Activated CD8-positive, alpha-beta memory T cell treated with anti-CD3 and anti-CD28 coated beads, Interleukin-2, amount 50 U/mL, for 24 hours (primary cell): ENCODE results near the gene SRL.

ENCODE experiments used
- DNase-seq: peaks from one replicate; pipeline ENCODE4 v3.0.0-alpha.2; 2020; ENCODE audit errors: extremely low read depth

The SRL gene

DNA sequence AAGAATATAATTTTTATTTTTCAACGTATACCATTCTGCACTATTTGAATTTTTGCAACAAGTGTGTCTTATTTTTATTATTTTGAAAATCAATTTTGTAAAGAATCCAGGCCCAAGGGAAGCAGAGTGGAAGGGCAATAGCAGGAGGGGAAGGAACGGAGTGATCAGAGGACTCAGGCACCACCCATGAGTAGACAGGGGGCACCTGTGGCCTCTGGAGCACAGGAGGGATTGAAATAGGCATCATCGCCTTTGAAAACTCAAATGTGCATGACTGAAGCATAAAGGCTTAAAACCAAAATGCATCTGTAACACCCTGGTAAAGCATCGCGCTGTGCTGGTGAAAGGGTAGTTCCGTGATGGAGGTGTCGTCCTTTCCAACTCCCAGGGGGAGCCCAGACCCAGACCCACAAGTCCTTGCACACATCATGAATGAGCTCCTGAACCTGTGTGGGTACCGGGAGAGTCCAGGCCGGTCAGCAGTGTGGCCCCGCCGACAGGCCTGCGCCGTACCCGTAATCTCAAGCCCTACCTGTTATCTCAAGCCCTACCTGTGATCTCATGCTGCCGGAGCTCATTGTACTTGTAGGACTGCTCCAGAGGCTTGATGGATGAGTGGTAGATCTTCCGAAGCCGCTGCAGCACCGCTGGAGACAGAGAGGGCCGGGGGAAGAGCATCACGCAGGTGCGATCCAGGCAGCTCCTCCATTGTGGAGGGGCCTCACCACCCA is 39.1 kb downstream of the SRL start:
- no peak for DNase-seq

DNA sequence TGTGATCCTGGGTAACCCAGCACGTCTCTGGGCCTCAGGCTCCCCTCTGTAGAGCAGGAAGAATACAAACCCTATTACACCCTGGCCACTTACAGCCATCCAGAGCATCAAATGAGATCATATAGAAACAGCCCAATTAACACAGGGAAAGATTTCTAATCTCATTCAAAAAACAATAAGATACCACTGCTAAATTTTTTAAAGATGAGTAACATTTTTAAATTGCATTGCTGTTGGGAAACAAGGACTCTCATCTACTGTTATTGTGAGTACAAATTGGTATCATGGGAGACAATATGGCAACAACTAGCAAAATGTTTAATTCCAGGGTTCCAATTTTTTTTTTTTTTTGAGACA is 41.1 kb downstream of the SRL start:
- DNase-seq, result no peak

DNA sequence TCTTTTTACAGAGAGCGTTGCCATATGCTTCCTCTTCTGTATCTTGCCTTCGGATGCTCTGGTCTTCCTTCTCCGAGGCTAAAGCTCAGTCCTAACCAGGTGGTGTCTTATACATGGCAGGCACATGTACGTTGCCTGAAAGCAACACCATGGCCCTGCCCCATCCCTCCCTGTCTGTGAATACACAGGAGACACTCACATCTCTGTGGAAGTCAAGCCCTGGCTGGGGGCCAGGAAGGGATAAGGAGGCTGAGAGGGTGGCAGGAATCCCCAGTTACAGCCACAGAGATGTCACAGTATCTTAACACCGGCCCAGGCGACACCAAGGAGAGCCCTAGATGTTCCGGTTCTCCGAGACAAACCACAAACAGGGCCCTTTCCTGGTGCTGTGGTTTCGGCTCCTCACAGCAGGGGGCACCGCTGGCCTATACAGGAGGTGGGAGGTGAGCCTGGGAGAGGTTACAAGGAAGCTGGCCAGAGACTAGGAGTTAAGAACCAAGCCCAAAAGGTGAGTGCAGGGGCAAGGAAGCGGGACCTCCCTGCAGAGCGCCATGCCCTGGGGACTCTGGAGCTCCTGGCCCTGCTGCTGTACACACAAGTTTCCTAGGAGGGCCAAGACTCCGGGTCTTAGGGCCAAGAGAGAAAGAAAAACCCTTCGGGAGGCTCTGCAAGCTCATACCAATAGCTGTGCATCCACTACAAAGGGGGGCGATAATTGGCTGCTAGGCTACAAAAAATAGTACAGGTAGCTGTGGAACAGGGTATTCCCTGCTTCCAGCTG is 41.7 kb downstream of the SRL start:
- no peak for DNase-seq

DNA sequence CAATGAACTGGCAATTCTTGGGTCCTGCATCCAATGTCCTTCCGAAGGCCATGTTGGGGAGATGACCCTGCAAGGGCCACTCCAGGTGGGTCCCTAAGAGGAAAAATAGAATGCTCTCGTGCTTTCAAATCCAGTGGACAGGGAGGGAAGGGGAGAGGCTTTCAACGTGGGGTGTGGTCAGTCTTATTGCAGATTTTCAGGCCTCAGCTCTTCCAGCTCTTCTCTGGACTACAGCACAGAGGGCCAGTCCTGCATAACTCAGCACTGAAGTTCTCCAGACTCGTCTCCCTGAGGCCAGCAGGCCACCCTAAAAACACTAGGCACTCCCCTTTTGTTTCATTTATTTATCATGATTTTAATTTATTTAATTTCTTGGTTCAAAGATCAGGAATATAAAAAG is 43.1 kb downstream of the SRL start:
- DNase-seq, result no peak

DNA sequence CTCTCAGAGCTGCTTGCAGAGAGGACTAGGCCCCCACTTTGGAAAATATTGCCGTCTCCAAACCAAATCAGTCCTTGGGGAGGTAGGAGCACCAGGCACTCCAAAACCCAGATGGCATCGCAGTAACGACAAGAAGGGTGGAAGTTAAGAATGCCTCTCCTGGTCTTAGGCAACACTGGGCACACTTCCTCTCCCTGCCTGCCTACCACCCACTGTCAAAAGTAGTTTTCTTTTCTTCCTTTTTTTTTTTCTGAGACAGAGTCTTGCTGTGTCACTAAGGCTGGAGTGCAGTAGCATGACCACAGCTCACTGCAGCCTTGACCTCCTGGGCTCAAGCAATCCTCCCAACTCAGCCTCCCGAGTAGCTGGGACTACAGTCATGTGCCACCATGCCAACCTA is 47.2 kb downstream of the SRL start:
- no peak for DNase-seq

DNA sequence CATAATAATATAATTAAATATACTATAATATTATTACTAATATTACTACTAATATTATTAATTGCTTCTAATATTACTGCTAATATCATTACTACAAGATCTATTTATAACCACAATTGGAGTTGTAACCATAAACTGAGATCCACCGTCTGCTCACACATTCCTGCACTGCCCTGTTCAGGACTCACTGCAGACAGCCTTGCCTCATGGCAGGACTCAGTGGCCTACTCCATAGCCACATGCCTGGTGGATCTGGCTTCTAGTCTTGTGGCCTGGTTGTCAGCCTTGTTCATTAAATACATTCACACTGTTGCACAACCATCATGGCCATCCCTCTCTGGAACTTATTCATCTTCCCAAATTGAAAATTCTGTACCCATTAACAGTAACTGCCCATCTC is 48.0 kb downstream of the SRL start:
- no peak for DNase-seq

DNA sequence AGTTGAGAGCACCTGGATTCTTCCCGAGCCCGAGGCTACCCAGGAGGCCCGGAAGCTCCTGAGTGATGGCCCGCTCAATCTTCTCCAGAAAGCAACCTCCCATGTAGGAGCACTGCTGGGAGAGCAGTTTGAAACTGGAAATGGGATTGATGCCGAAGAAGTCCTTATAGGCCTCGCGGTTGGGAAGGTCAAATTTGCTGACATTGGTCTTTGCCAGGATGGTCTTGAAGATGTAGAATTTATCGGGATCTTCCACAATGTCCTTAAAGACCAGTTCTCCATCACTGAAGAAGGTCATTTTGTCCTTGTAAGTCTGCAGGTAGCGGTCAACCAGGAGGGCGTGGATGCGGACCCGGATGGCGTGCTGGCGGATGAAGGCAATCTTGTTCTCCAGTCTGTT is 49.7 kb downstream of the SRL start:
- DNase-seq, result no peak

DNA sequence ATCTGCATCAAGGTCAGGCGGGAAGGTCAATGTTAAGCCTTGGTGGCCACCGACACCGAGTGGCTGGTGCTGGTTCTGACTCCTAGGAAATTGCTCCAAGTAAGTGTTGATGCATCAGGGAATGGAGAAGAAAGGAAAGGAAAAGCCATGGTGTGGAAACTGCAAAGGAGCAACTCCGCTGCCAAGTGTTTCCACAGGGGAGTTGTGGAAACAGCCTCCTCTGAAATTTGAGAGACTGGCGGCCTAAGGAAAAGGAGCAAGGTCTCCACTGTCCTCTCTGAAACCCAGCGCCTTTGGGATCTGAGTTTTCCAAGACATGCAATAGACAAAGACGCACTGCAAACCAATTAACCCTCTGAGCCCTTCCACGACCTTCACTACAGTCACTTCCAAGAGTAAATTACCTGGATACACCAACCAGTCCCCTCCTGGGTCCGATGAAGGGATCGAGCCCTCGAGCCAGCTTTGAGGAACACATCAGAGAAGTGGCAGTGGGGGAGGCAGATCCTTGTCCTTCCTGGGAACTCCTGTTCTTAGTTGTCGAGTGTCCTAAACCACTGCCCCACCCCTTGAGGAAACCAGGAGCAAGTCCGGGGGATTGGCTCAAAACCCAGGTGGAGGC is 51.1 kb downstream of the SRL start:
- no peak for DNase-seq

DNA sequence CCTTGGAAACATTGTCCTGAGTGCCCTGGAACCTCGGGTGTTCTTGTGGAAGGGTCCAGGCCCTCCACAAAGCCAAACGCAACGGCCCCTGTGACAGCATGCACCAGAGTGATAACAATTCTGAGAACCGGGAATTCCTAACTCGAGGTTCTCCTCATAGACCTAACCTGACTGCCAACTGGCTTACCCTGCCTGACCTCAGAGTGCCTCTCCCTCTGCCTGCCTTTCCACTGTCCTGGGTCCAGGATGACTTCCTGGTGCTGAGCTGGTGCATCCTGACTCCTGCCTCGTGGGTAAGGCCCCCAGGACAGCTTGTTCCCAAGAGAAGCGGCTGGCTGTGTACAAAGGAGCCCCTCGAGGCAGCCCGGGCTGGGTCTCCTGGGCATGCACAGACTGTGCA is 51.8 kb downstream of the SRL start:
- DNase-seq, result no peak

DNA sequence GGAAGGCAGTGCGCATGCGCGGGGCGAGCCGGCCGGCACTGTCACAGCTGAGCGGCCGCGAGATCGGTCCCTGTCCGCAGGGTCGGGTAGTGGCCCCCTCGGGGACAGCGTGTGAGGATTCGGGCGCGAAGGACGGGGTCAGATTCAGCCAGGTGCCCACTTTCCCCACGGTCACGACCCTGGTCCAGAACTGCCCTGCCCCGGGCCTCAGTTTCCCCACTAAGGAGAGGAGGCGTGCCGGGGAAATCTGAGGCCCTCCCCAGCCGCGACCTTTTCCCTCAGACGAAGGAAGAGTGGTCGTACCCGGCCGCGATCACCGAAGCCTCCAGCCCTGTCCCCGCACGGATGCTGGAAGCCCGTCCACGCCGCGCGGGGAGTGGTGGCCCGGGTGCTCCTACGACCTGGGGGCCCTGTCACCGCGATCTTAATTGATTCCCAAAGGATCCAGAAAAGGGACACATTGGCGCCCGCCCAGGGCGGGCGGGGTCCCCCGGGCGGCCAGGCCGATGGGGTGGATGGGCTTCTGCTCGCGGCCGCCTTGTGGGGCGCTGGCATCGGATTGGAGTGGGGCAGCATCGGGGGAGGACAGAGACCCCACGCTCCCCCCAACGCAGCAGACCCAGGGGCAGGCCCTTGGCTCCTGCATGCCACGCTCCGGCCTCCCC is 57.7 kb downstream of the SRL start:
- no peak for DNase-seq

DNA sequence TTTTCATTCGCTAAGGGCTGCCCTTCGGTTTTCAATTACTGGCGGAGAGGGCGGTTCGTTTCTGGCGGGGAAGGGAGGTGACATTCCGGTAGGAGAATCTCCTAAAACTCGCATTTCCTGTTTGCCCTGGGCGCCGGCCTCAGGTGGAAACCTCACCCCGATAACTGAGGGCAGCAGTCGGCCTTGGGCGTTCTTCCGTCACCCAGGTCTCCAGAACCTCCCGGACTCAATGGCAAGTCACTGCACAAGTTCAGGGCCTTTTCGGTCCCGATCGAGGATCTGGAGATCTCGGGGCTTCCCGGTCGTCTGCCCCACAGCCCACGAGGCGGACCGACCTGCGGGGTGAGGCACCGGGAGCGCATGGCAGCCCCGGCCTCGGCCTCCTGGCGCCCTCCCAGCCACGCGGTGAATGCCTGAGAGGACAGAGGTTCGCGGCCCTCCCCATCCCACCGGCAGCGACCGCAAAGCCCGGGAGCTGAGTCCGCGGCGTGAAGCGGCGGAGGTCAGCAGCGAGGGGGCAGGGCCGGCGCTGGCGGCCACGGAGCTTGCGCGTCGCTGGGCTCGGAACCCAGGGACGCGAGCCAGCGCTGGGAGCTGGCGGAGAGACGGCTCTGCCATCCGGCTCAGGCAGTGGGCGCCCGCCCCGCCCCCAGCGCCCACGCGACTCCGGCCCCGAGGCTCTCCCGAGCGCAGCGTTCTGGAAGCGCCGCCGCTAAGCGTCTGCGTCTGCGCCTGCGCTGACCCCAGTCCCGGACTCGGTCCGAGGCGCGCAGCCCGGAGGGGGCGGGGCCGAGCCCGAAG is 58.4 kb downstream of the SRL start:
- peak; percentile 61 for DNase-seq

DNA sequence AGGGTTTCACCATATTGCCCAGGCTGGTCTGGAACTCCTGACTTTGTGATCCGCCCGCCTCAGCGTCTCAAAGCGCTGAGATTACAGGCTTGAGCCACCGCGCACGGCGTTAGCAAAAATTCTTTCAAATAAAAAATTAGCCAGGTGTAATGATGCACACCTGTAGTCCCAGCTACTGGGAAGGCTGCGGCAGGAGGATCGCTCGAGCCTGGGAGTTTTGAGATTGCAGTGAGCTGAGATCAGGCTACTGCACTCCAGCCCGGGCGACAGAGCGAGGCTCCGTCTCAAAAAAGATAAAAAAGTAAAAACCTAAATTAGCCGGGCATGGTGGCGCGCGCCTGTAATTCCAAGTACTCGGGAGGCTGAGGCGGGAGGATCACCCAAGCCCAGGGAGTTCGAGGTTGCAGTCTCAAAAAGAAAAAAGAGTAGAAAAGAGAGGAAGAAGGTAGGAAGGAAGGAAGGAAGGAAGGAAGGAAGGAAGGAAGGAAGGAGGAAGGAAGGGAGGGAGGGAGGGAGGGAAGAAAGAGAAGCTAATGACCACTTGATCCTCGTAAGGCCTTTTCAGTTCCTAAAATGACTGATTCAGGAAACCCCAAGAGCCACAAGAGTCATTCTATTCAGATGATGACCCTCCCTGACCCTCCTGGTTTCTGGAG is 59.2 kb downstream of the SRL start:
- no peak for DNase-seq

DNA sequence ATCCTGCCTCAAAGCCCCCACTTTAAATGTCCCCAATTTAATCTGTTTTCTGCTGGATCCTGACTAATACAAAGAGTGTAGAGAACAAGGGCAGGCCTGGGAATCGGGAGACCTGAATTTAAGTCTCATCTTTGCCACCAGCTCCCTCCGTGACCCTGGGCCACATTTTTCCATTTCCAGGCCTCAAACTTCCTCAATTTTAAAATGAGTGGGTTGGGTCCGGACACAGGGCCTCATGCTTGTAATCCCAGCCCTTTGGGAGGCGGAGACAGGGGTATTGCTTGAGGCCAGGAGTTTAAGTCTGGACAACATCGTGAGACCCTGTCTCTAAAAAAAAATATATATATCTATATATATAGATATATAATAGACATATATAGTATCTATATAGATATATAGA is 61.4 kb downstream of the SRL start:
- no peak for DNase-seq

DNA sequence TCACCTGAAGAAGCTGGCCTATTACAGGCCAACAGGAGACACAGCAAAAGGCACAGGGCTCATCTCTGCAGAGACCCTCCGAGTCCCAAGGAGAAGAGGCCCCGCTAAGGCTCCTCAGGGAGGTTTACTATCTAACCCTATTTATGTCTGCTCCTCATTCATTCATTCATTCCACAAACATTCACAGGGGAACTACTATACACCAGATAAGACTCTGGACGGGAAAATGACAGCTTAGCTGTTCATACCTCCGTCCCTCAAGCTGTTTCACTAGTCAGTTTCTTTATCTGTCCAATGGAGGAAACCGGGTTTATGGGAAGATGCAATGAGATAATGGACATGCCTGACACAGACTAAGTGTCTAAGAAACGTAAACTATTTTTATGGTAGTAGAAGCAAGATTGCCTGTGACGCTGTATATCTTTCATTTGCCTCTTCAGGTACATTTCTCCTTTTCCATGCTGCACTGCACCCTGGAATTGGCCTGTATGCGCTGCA is 62.1 kb downstream of the SRL start:
- no peak for DNase-seq

DNA sequence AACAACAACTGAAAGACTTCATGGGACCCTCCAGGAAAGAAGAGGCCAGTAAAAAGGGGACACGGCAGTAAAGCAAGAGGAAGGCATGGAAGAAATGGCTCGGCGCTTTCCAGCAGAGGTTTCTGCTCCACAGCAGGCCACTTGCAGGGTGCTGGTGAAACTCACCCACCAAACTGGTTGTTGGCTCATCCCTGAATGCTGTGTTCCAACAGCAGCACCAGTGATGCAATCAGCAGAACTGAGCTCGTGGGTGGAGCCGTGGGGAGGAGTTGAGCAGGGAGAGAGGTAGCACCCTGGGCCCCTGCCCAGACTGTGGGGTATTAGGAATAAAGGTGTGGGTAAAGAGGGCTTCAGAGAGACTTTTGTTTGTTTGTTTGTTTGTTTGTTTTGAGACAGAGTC is 62.9 kb downstream of the SRL start:
- DNase-seq, result no peak

DNA sequence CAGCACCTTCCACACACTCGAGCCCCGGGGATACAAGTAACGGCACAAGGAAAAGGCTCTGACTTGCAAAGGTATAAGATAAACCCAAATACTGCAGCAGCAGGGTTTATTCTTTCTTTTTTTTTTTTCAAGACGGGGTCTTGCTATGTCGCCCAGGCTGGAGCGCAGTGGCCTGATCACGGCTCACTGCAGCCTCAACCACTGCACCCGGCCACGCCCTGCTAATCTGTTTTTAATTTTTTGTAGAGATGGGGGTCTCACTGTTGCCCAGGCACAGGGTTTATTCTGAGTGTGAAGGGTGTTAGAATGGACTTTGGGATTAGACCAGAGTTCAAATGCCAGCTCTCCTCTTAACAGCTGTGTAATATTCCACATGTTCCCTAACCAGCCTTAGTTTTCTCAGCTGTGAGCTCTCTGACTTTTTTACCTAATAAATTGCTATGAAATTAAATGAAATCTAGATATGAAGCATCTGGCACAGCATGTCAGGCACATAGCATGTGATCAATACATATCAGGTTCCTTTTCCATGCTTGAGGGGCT is 63.3 kb downstream of the SRL start:
- no peak for DNase-seq

DNA sequence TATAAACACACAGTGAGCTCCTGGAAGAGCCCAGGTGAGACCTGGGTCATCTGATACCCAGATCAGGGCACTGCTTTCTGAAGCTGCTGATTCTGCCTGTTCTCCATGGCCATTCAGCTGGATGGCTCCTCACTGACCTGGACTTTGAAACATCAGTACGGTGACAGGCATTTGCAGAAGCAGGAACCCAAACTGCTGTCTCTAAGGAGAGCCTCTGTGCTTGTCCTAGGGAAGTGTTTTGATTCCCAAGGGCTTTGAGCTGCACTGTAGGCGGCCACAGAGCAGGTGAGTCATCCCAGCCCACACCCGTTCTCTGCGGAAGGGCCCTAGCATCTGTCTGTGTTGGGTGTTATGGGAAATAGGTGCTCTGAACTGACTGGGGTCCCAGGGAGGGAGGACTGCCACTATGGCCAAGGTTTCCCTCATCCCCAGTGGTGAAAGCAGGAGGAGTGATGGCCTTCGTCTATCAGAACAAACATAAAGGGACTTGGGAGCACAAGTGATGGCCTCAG is 64.9 kb downstream of the SRL start:
- no peak for DNase-seq

DNA sequence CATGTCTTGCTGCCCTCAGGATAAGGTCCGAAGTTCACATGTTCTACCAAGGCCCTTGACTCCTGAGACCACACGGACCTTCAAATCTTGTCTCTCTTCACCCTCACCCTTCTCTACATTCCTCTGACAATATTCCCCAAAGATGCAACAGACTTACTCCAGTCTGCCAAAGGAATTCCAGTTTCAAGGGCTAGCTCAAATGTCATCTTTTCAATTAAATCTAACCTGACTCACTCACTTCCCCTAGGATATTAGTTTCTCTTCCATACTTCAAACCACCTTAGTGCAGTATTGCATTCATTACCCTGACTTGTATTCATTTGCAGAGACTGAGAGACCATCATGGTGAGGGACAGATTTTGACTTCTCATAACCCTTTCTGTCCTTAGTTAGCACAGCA is 66.0 kb downstream of the SRL start:
- no peak for DNase-seq

DNA sequence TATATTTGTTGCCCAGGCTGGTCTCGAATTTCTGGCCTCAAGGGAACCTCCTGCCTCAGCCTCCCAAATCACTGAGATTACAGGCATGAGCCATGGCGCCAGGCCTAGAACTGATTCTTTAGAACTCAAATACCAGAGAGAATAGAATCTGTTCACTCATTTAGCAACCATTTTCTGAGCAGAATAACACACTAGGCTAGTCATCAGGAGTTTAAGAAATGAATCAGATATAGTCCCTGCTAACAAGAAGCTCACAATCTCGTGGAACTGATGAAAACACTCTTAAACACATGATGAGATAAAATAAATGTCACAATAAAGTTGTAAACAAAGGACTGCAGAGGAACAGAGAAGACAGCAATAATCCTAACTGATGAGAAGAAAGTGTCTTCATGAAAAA is 69.8 kb downstream of the SRL start:
- no peak for DNase-seq

DNA sequence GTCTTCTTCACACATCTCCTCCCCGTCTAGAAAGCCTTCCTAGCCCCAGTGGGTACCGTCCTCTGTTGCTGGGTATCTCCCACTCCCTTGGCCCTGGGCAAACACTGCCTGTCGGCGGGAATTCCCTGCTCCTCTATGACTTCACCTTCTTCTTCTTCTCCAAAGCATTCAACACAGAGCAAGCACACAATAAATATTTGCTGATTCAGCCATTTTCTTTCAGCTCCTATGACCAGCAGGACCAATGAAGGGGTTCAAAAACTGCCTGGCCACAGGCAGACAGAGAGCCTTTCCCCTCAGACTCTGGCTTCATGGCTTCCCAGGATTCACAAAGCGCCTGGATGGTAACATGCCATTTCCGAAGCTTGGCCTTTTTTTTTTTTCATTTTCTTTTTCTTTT is 72.5 kb downstream of the SRL start:
- no peak for DNase-seq

DNA sequence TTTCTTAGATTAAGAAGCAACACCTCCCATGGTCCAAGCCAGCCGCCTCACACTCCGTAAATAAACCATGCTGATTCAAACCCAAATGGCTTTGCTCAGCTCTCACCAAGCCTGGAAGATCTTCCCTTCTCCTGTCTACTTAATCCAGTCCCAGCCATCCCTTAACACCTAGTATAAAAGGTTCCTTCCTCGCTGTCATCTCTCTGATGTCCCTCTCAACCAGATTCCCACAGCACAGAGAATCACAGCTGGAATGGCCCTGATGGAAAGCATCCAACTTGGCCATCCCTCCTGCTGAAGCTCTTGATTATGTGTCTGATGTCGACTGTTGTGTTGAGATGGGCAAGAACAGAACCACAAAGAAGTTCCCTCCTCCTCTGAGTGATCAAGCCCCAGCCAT is 75.1 kb downstream of the SRL start:
- no peak for DNase-seq
